Body of pancreas (tissue), 4 donors: ENCODE measurements around the gene SLC35D3.

Experiments
- POLR2A ChIP-seq, 3 donors: fragments of 450-650 bp; IDR thresholded peaks; one replicate each; pipeline ENCODE4 v1.6.1; 2016; ENCODE audit warnings: antibody characterized with exemption in 3 of 3, mild to moderate bottlenecking in 2 of 3
- TF ChIP-seq, protein P1 (sequence below), 7 experiments: fragments of 450-650 bp in 4 of 7; fragments of 200-600 bp in 3 of 7; sonication (generic) in 3 of 7; IDR thresholded peaks; one replicate each; pipeline ENCODE4 v1.5.1; 2016 to 2019; ENCODE audit warnings: antibody characterized with exemption in 7 of 7

- TF ChIP-seq, protein P1, sequence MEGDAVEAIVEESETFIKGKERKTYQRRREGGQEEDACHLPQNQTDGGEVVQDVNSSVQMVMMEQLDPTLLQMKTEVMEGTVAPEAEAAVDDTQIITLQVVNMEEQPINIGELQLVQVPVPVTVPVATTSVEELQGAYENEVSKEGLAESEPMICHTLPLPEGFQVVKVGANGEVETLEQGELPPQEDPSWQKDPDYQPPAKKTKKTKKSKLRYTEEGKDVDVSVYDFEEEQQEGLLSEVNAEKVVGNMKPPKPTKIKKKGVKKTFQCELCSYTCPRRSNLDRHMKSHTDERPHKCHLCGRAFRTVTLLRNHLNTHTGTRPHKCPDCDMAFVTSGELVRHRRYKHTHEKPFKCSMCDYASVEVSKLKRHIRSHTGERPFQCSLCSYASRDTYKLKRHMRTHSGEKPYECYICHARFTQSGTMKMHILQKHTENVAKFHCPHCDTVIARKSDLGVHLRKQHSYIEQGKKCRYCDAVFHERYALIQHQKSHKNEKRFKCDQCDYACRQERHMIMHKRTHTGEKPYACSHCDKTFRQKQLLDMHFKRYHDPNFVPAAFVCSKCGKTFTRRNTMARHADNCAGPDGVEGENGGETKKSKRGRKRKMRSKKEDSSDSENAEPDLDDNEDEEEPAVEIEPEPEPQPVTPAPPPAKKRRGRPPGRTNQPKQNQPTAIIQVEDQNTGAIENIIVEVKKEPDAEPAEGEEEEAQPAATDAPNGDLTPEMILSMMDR (IDR thresholded peaks at IDR 0.05), result no peak
- TF ChIP-seq POLR2A (IDR thresholded peaks at IDR 0.05), result no peak
Observed at GRCh38 chr6:136955123-136955522, 33.0 kb downstream of the SLC35D3 start.
